ENCODE data around the gene PSD4. TPM values are rescaled to one million over a fixed set of nuclear protein-coding genes. Genes with fewer than 3 reads are reported as not detected.
A peak's percentile ranks its signal among the peaks of the same experiment; 100 is the strongest.

PSD4 gene
- total RNA-seq, 3 donors from 2014 or later, result 40.8 to 91.3 (median 64.4) TPM

GRCh38 chr2:113200736-113201490, 27.1 kb downstream of the PSD4 start:
- Histone ChIP-seq H3K4me3 (no peak overlapping the region), H3K9me3 (no peaks in the 10 kb centered on the region), H3K4me1 (ENCODE audit: low read depth) (peaks cover 10% of the 10 kb centered on the region), H3K36me3 (ENCODE audit: low read depth) (no peaks in the 10 kb centered on the region)
- DNase-seq, result peak in 1 of 3 donors; percentile 23
- intact Hi-C loops (cut with DNase I, micrococcal nuclease), result loop anchor here in 1 of 2 donors (5.0 kb wide), 1 partner anchor 41 kb away; no protein-coding TSS in a partner anchor
- no peak for ATAC-seq
- no peak for TF ChIP-seq CTCF (IDR thresholded peaks at IDR 0.05)

GRCh38 chr2:113201496-113202304, 27.9 kb downstream of the PSD4 start:
- ATAC-seq, result no peak

GRCh38 chr2:113202305-113203216, 28.8 kb downstream of the PSD4 start:
- Histone ChIP-seq H3K4me3 (no peak overlapping the region), H3K4me1 (ENCODE audit: low read depth) (peaks cover 15% of the 10 kb centered on the region), H3K9me3 (no peaks in the 10 kb centered on the region), H3K36me3 (ENCODE audit: low read depth) (no peaks in the 10 kb centered on the region)
- intact Hi-C loops (cut with DNase I, micrococcal nuclease), result loop anchor here in 1 of 2 donors (5.0 kb wide), 1 partner anchor 40 kb away; no protein-coding TSS in a partner anchor
- ATAC-seq (no peak), DNase-seq (peak in 1 of 3 donors; percentile 23)
- no peak for TF ChIP-seq CTCF (IDR thresholded peaks at IDR 0.05)

More at GRCh38 chr2:113201496-113202304, 27.9 kb downstream of the PSD4 start:
- intact Hi-C loops (cut with DNase I, micrococcal nuclease), result loop anchor here in 1 of 2 donors (5.0 kb wide), 1 partner anchor 41 kb away; no protein-coding TSS in a partner anchor
- no peak overlapping the region for H3K4me3 ChIP-seq
- no peak for TF ChIP-seq CTCF (IDR thresholded peaks at IDR 0.05)
- no peaks in the 10 kb centered on the region for H3K9me3 ChIP-seq
- no peaks in the 10 kb centered on the region for H3K36me3 ChIP-seq (ENCODE audit: low read depth)
- peaks cover 15% of the 10 kb centered on the region for H3K4me1 ChIP-seq (ENCODE audit: low read depth)
- DNase-seq, result peak in 1 of 3 donors; percentile 21

GRCh38 chr2:113203217-113203530, 29.4 kb downstream of the PSD4 start:
- no peaks in the 10 kb centered on the region for H3K9me3 ChIP-seq
- H3K4me1 ChIP-seq (ENCODE audit: low read depth), result peaks cover 15% of the 10 kb centered on the region
- DNase-seq (no peak), ATAC-seq (no peak)
- H3K36me3 ChIP-seq (ENCODE audit: low read depth), result no peaks in the 10 kb centered on the region
- intact Hi-C loops (cut with DNase I, micrococcal nuclease), result loop anchor here in 1 of 2 donors (5.0 kb wide), 1 partner anchor 39 kb away; no protein-coding TSS in a partner anchor
- no peak overlapping the region for H3K4me3 ChIP-seq
- no peak for TF ChIP-seq CTCF (IDR thresholded peaks at IDR 0.05)
